OCI-LY7 (cell line): ENCODE results near the gene PTPRQ. TPM values are rescaled to one million over a fixed set of nuclear protein-coding genes. Genes with fewer than 3 reads are reported as not detected.

ENCODE experiments used
- BruUV-seq: library from RNA; stranded (reverse); fragments of 400-500 nt; replicated peaks from 2 replicates; lab custom pipeline; 2021; lab: Mats Ljungman, UMichigan
- CTCF ChIA-PET: fragments of 300-600 bp; sonication (Branson Sonifier 250); formaldehyde crosslinking; loops from one replicate; lab custom pipeline; 2022; ENCODE audit warnings: antibody characterized with exemption; ENCODE audit not compliant: unreplicated experiment; lab: Charles Lee
- POLR2A ChIA-PET: fragments of 300-600 bp; sonication (Branson Sonifier 250); formaldehyde crosslinking; loops from one replicate; lab custom pipeline; 2022; ENCODE audit warnings: antibody characterized with exemption; lab: Charles Lee
- DNase-seq: peaks from one replicate; pipeline ENCODE4 v3.0.0-alpha.2; 2015; ENCODE audit warnings: low spot score
- H2AFZ ChIP-seq: fragments of 200-600 bp; sonication (generic), shearing (Covaris generic); 2 replicates; pipeline ENCODE4 v1.6.1; 2014; ENCODE audit warnings: mild to moderate bottlenecking, antibody characterized with exemption, low read length, moderate library complexity
- H3K27ac ChIP-seq: fragments of 200-600 bp; sonication (generic); 2 replicates; pipeline ENCODE4 v1.5.1; 2014; ENCODE audit warnings: mixed run types, low read depth, mild to moderate bottlenecking, moderate library complexity, low read length, inconsistent platforms; ENCODE audit not compliant: poor library complexity, severe bottlenecking
- H3K36me3 ChIP-seq: fragments of 200-600 bp; sonication (generic); 2 replicates; pipeline ENCODE4 v1.6.1; 2014; ENCODE audit warnings: mild to moderate bottlenecking, antibody characterized with exemption, low read length, moderate library complexity, mixed read lengths; ENCODE audit not compliant: insufficient read depth
- H3K4me1 ChIP-seq: fragments of 200-600 bp; sonication (generic); 2 replicates; pipeline ENCODE4 v1.5.1; 2014; ENCODE audit warnings: mild to moderate bottlenecking, low read length; ENCODE audit not compliant: insufficient read depth, poor library complexity, severe bottlenecking
- H3K4me2 ChIP-seq: fragments of 200-600 bp; sonication (generic); 2 replicates; pipeline ENCODE4 v1.6.1; 2014; ENCODE audit warnings: mild to moderate bottlenecking, low read length
- H3K4me3 ChIP-seq: fragments of 200-600 bp; sonication (generic); 2 replicates; pipeline ENCODE4 v1.5.1; 2014; ENCODE audit warnings: mild to moderate bottlenecking, low read depth, low read length; ENCODE audit not compliant: poor library complexity, severe bottlenecking
- H3K79me2 ChIP-seq: fragments of 200-600 bp; sonication (generic); 2 replicates; pipeline ENCODE4 v1.6.1; 2016; ENCODE audit warnings: low read depth, mild to moderate bottlenecking, low read length, moderate library complexity, mixed read lengths; ENCODE audit not compliant: insufficient read depth
- H3K9me2 ChIP-seq: fragments of 200-600 bp; sonication (generic); 2 replicates; pipeline ENCODE4 v1.6.1; 2016; ENCODE audit warnings: mild to moderate bottlenecking, low read length, mixed read lengths; ENCODE audit not compliant: insufficient read depth
- H3K9me3 ChIP-seq: fragments of 200-600 bp; sonication (generic); 2 replicates; pipeline ENCODE4 v1.6.1; 2014; ENCODE audit warnings: mild to moderate bottlenecking, mixed run types, low read length, mixed read lengths
- H4K20me1 ChIP-seq: fragments of 200-600 bp; sonication (generic); 2 replicates; pipeline ENCODE4 v1.6.1; 2014; ENCODE audit warnings: mild to moderate bottlenecking, antibody characterized with exemption, low read length, moderate library complexity, mixed read lengths; ENCODE audit not compliant: insufficient read depth
- CTCF ChIP-seq: fragments of 200-600 bp; sonication (generic); conservative IDR thresholded peaks from 2 replicates; pipeline ENCODE4 v1.5.1; 2014; ENCODE audit warnings: mild to moderate bottlenecking, antibody characterized with exemption, low read length, moderate library complexity, mixed read lengths
- EZH2phosphoT487 ChIP-seq: fragments of 200-600 bp; sonication (generic); IDR thresholded peaks from 2 replicates; pipeline ENCODE4 v1.6.1; 2018; ENCODE audit warnings: low read depth, borderline replicate concordance, mild to moderate bottlenecking, mixed run types, antibody characterized with exemption, low read length, moderate library complexity, mixed read lengths
- intact Hi-C: fragments of 100-400 bp; cut with micrococcal nuclease; formaldehyde crosslinking; loops from one replicate; pipeline ENCODE4 v1.10.0; 2022; ENCODE audit not compliant: unreplicated experiment
- total RNA-seq, 2 experiments: library from RNA; depleted of rRNA in 1 of 2; stranded (reverse); fragments of >200 nt in 1 of 2; shearing (Covaris generic) in 1 of 2; gene quantifications; 2 replicates each; pipeline ENCODE4 v1.2.3, GENCODE V29; 2014 to 2022

Gene PTPRQ
- total RNA-seq, 2 experiments from 2014 or later = not detected

- Histone ChIP-seq H3K36me3 (no peaks in the 10 kb centered on the region), H3K4me2 (no peak overlapping the region), H3K27ac (no peak overlapping the region), H4K20me1 (no peaks in the 10 kb centered on the region; the same call in 1 of the 2 replicates), H3K4me1 (no peaks in the 10 kb centered on the region), H3K79me2 (no peaks in the 10 kb centered on the region), H3K4me3 (no peak overlapping the region), H2AFZ (no peak overlapping the region), H3K9me3 (no peaks in the 10 kb centered on the region), H3K9me2 (no peaks in the 10 kb centered on the region)
- no peak for TF ChIP-seq CTCF
- no peak for TF ChIP-seq EZH2phosphoT487
- POLR2A ChIA-PET = no interaction called here
- DNase-seq = no peak
- BruUV-seq = no TSS peak
- intact Hi-C loops = loop anchor here (5.0 kb wide), 4 partner anchors 186 to 846 kb away; no protein-coding TSS in a partner anchor
- CTCF ChIA-PET = no interaction called here
Observed at GRCh38 chr12:80411787-80412186, 32.2 kb upstream of the PTPRQ start.

GRCh38 chr12:80412343-80412953, 31.6 kb upstream of the PTPRQ start:
- intact Hi-C loops = loop anchor here (5.0 kb wide), 4 partner anchors 185 to 845 kb away; no protein-coding TSS in a partner anchor
- H4K20me1 ChIP-seq = no peaks in the 10 kb centered on the region; the same call in 1 of the 2 replicates
- H3K9me2 ChIP-seq = no peaks in the 10 kb centered on the region
- no TSS peak for BruUV-seq
- CTCF ChIA-PET = no interaction called here
- peak; percentile 67 for DNase-seq
- H3K4me1 ChIP-seq = no peaks in the 10 kb centered on the region
- no peak overlapping the region for H3K27ac ChIP-seq
- H3K4me3 ChIP-seq = no peak overlapping the region
- H3K9me3 ChIP-seq = no peaks in the 10 kb centered on the region
- no peaks in the 10 kb centered on the region for H3K79me2 ChIP-seq
- no peak overlapping the region for H2AFZ ChIP-seq
- TF ChIP-seq CTCF (peak; percentile 96), EZH2phosphoT487 (no peak)
- POLR2A ChIA-PET = no interaction called here
- H3K4me2 ChIP-seq = no peak overlapping the region
- no peaks in the 10 kb centered on the region for H3K36me3 ChIP-seq

- H3K9me3 ChIP-seq = no peaks in the 10 kb centered on the region
- no peaks in the 10 kb centered on the region for H3K9me2 ChIP-seq
- TF ChIP-seq EZH2phosphoT487 (no peak), CTCF (0 out of 2 replicates have a peak, but pooled peaks have one; percentile 39)
- H3K79me2 ChIP-seq = no peaks in the 10 kb centered on the region
- BruUV-seq = no TSS peak
- ChIA-PET CTCF (no interaction called here), POLR2A (no interaction called here)
- DNase-seq = peak; percentile 3
- no peaks in the 10 kb centered on the region for H3K36me3 ChIP-seq
- H3K4me2 ChIP-seq = no peak overlapping the region
- no peaks in the 10 kb centered on the region for H3K4me1 ChIP-seq
- H3K4me3 ChIP-seq = no peak overlapping the region
- no peaks in the 10 kb centered on the region; the same call in 1 of the 2 replicates for H4K20me1 ChIP-seq
- no peak overlapping the region for H2AFZ ChIP-seq
- H3K27ac ChIP-seq = no peak overlapping the region
- intact Hi-C loops = loop anchor here (5.0 kb wide), 4 partner anchors 184 to 844 kb away; no protein-coding TSS in a partner anchor
Observed at GRCh38 chr12:80413462-80413861, 30.6 kb upstream of the PTPRQ start.
